ENCODE data around the gene PRSS27.
"Not testable (repeated sequence)": the region's sequence is repeated elsewhere in the genome, so short reads cannot be mapped to it uniquely, and the experiment has no call there.

DNA sequence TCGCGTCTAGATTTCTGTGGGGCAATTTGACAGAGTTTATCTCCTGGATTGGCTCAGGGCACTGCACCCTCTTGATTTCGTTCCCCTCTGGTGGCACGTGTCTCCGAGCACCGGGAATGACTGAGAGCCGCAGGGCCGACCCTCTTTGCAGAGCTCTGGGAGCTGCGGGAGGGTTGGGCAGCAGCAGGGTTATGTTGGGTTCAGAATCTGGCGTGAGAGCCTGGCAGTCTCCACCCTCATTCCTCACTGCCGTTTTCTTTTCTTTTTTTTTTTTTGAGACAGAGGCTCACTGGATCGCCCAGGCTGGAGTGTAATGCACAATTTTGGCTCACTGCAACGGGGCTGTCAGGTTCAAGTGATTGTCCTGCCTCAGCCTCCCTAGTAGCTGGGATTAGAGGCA is 30.6 kb downstream of the PRSS27 start:
- not testable (repeated sequence) for TF ChIP-seq POLR2AphosphoS5 (IDR thresholded peaks at IDR 0.05; ENCODE audit: low read depth, low read length); CHD2 (IDR thresholded peaks at IDR 0.05; ENCODE audit: low read length, partially characterized antibody); EZH2phosphoT487 (IDR thresholded peaks at IDR 0.05; ENCODE audit: borderline replicate concordance, low read depth); EP300 (IDR thresholded peaks at IDR 0.05; ENCODE audit: borderline replicate concordance in 1 of 2, low read depth in 1 of 2, low read length in 1 of 2); SIN3A (IDR thresholded peaks at IDR 0.05; ENCODE audit: borderline replicate concordance, low read depth, low read length); REST (IDR thresholded peaks at IDR 0.05; ENCODE audit: low read depth, low read length); TAF1 (IDR thresholded peaks at IDR 0.05; ENCODE audit: borderline replicate concordance, low read depth, low read length); SMC3 (IDR thresholded peaks at IDR 0.05; ENCODE audit: low read depth, low read length); FOSL2 (IDR thresholded peaks at IDR 0.05; ENCODE audit: borderline replicate concordance, low read depth); TCF12 (IDR thresholded peaks at IDR 0.05)
- TF ChIP-seq, protein P1, sequence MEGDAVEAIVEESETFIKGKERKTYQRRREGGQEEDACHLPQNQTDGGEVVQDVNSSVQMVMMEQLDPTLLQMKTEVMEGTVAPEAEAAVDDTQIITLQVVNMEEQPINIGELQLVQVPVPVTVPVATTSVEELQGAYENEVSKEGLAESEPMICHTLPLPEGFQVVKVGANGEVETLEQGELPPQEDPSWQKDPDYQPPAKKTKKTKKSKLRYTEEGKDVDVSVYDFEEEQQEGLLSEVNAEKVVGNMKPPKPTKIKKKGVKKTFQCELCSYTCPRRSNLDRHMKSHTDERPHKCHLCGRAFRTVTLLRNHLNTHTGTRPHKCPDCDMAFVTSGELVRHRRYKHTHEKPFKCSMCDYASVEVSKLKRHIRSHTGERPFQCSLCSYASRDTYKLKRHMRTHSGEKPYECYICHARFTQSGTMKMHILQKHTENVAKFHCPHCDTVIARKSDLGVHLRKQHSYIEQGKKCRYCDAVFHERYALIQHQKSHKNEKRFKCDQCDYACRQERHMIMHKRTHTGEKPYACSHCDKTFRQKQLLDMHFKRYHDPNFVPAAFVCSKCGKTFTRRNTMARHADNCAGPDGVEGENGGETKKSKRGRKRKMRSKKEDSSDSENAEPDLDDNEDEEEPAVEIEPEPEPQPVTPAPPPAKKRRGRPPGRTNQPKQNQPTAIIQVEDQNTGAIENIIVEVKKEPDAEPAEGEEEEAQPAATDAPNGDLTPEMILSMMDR (IDR thresholded peaks at IDR 0.05): not testable (repeated sequence)
- TF ChIP-seq, protein P2, sequence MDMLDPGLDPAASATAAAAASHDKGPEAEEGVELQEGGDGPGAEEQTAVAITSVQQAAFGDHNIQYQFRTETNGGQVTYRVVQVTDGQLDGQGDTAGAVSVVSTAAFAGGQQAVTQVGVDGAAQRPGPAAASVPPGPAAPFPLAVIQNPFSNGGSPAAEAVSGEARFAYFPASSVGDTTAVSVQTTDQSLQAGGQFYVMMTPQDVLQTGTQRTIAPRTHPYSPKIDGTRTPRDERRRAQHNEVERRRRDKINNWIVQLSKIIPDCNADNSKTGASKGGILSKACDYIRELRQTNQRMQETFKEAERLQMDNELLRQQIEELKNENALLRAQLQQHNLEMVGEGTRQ (IDR thresholded peaks at IDR 0.05; ENCODE audit: borderline replicate concordance, low read depth, low read length): not testable (repeated sequence)
